Measurements from ENCODE around the gene SPINK8.
"Not testable (repeated sequence)": the region's sequence is repeated elsewhere in the genome, so short reads cannot be mapped to it uniquely, and the experiment has no call there.

SPINK8 gene

DNA sequence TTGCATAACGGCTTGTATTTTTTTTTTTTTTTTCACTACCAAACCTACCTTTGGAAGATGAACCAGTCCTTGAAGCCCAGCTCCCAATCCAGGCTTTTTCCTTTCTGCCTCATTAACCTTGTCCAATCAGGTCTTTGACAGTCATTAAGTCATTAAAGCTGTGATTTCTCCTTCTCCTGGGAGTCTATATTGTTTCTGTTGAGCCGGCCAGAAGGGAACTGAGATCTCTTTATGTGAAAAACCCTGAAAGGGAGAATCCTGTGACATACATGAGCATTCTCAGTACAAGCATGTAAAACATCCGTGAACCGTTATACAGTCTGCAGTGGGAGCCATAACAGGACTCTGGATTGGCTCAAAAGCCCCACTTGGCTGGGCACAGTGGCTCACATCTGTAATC, 52.6 kb downstream of the SPINK8 start:
- no peak for DNase-seq (ENCODE audit: low read depth in 2 of 2, low spot score in 1 of 2)

GRCh38 chr3:48278884-48279559, 54.4 kb downstream of the SPINK8 start:
- no peak for DNase-seq (ENCODE audit: low read depth in 2 of 2, low spot score in 1 of 2)

GRCh38 chr3:48276911-48277641, 56.4 kb downstream of the SPINK8 start:
- no peak for DNase-seq (ENCODE audit: low read depth in 2 of 2, low spot score in 1 of 2)

- DNase-seq (ENCODE audit: low read depth in 2 of 2, low spot score in 1 of 2): no peak
Observed at GRCh38 chr3:48275287-48276027, 58.0 kb downstream of the SPINK8 start.

GRCh38 chr3:48274452-48274851, 59.0 kb downstream of the SPINK8 start:
- no peak for DNase-seq (ENCODE audit: low read depth in 2 of 2, low spot score in 1 of 2)

DNA sequence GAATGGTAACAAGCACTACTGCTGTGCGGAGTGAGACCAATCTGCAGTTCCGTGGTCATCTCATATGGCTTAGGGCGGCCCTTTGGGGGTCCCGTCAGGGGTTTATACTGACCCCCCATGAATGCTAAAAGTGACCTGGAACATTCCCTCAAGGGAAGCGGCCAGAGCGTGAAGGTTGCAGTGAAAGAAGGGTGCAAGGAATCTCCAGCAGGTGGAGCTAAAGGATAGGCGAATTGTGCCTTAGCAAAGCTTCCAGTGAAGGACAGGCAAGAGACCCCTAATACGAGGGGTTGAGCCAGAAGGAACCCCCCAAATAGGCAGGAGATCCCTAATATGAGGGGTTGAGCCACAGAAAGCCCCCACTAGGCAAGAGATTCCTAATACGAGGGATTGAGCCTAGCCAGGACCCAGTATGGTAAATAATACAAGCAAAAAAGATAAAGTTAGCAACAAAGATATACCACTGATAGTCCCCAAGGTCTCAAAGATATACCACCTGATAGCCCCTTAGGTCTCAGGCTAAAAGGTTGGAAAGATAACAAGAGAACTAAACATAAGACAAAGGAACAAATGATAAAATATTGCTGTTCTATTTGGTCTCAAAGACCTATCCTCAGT, 59.8 kb downstream of the SPINK8 start:
- peak in 1 of 2 donors; percentile 24 for DNase-seq (ENCODE audit: low read depth in 2 of 2, low spot score in 1 of 2)

DNA sequence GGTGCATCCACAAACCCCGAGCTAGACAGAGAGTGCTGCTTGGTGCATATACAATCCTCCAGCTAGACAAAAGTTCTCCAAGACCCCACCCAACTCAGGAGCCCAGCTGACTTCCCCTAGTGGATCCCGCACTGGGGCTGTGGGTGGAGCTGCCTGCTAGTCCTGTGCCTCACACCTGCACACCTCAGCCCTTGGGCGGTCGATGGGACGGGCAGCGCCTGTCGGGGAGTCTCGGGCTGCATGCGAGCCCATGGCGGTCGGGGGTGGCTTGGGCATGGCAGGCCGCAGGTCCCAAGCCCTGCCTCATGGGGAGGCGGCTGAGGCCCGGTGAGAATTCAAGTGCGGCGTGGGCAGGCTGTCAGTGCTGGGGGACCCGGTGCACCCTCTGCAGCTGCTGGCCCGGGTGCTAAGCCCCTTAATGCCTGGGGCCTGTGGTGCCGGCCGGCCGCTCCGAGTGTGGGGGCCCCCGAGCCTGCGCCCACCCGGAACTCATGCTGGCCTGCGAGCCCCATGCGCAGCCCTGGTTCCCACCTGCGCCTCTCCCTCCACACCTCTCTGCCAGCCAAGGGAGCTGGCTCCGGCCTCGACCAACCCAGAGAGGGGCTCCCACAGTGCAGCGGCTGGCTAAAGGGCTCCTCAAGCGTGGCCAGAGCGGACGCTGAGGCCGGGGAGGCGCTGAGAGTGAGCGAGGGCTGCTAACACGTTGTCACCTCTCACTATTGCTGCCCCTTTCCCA, 61.5 kb downstream of the SPINK8 start:
- DNase-seq (ENCODE audit: low read depth in 2 of 2, low spot score in 1 of 2): no peak

GRCh38 chr3:48271223-48271622, 62.2 kb downstream of the SPINK8 start:
- DNase-seq (ENCODE audit: low read depth in 2 of 2, low spot score in 1 of 2): not testable (repeated sequence)

DNA sequence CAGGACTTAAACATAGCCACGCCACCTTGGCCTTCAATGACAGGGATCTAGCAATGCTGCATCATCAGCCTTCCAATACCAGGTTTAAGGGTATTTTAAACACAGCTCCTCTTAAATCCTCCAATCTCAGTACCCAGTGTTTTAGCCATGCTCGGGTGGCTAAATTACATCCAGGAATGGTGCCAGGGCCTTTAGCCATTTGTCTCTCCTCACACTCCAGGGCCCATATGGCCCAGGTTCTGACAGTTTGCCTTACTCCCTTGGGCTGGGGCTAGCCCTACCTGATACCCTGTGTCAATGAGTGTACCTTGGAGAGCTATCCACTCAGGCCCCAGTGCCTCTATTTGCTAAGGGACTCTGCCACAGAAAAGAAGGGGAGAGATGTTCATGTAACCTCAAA, 63.2 kb downstream of the SPINK8 start:
- DNase-seq (ENCODE audit: low read depth in 2 of 2, low spot score in 1 of 2): no peak

GRCh38 chr3:48269592-48269991, 63.9 kb downstream of the SPINK8 start:
- no peak for DNase-seq (ENCODE audit: low read depth in 2 of 2, low spot score in 1 of 2)

GRCh38 chr3:48268936-48269561, 64.4 kb downstream of the SPINK8 start:
- peak; percentile 17 to 26 for DNase-seq (ENCODE audit: low read depth in 2 of 2, low spot score in 1 of 2)

DNA sequence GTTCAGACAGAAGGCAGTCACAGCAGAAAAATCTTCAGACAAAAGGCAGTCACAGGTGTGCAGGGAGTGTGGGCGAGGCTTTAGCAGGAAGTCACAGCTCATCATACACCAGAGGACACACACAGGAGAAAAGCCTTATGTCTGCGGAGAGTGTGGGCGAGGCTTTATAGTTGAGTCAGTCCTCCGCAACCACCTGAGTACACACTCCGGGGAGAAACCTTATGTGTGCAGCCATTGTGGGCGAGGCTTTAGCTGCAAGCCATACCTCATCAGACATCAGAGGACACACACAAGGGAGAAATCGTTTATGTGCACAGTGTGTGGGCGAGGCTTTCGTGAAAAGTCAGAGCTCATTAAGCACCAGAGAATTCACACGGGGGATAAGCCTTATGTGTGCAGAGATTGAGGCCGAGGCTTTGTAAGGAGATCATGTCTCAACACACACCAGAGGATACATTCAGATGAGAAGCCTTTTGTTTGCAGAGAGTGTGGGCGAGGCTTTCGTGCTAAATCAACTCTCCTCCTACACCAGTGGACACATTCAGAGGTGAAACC, 65.0 kb downstream of the SPINK8 start:
- DNase-seq (ENCODE audit: low read depth in 2 of 2, low spot score in 1 of 2): peak; percentile 68 to 81

DNA sequence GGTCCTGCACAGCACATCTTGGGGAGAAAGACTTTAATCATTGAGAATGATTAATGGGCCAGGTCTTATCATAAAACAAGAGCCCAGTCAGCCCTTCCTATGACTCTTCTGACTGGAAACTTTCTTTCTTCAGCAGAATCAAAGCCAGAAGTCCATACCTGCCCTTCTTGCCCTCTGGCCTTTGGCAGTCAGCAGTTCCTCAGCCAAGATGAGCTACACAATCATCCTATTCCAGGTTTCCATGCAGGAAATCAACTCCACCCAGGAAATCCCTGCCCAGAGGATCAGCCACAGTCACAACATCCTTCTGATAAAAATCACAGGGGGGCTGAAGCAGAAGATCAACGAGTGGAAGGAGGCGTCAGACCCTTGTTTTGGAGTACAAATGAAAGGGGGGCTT, 65.7 kb downstream of the SPINK8 start:
- no peak for DNase-seq (ENCODE audit: low read depth in 2 of 2, low spot score in 1 of 2)

- DNase-seq (ENCODE audit: low read depth in 2 of 2, low spot score in 1 of 2): no peak
Observed at GRCh38 chr3:48258530-48258929, 74.9 kb downstream of the SPINK8 start.

Data from stimulated activated CD8-positive, alpha-beta memory T cell treated with anti-CD3 and anti-CD28 coated beads, Interleukin-4, amount 100 ng/mL, for 4 hours (primary cell).